GM19025 (cell line): ENCODE data around the gene EIF2AK2.

Source experiments
- ATAC-seq: cut with Tn5 transposase; IDR thresholded peaks from one replicate; pipeline ENCODE4 v1.9.1; 2021; ENCODE audit warnings: mild to moderate bottlenecking, low read depth, moderate library complexity; ENCODE audit not compliant: unreplicated experiment

The EIF2AK2 gene

GRCh38 chr2:37173741-37174140, 17.0 kb upstream of the EIF2AK2 start:
- no peak for ATAC-seq

DNA sequence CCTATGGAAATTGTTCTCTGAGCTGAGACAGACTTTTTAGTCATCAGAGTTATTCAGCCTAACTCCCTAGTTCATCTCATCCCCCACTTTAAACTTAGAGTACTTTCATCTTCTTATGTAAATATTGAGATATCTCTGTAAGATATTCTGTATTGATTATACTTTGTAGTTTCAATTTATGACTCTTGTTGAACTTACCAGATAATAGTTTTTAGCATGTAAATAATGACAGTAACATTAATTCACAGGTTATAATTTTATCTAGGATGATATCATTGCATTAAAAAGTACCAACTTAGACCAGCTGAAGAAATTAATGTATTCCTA, 14.8 kb upstream of the EIF2AK2 start:
- no peak for ATAC-seq

- no peak for ATAC-seq
Measured at GRCh38 chr2:37168217-37168981, 11.6 kb upstream of the EIF2AK2 start.

DNA sequence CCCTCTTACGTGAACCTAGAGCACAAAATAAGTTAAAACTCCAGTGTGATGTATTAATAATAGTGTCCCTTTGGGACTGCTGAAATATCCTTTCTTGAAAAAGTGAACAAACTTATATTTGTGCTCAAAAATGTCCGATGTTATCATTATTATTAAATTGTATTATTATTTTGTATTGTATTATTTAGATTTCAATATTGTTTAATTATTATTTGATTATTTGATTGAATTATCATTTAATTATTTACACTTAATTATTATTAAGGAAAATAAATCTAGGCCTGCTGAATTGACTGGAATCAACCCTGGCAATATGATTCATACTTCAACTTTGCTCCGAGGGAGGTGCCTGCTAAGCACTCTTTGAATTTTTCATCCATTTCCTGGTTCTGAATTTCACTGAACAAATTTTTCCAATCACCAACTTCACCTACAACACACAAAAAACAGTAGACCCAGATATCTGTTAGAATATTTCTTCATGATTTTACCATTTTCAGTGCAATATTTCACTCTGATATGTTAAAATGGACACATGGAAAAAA, 10.9 kb upstream of the EIF2AK2 start:
- no peak for ATAC-seq

GRCh38 chr2:37164757-37165156, 8.0 kb upstream of the EIF2AK2 start:
- ATAC-seq = no peak

DNA sequence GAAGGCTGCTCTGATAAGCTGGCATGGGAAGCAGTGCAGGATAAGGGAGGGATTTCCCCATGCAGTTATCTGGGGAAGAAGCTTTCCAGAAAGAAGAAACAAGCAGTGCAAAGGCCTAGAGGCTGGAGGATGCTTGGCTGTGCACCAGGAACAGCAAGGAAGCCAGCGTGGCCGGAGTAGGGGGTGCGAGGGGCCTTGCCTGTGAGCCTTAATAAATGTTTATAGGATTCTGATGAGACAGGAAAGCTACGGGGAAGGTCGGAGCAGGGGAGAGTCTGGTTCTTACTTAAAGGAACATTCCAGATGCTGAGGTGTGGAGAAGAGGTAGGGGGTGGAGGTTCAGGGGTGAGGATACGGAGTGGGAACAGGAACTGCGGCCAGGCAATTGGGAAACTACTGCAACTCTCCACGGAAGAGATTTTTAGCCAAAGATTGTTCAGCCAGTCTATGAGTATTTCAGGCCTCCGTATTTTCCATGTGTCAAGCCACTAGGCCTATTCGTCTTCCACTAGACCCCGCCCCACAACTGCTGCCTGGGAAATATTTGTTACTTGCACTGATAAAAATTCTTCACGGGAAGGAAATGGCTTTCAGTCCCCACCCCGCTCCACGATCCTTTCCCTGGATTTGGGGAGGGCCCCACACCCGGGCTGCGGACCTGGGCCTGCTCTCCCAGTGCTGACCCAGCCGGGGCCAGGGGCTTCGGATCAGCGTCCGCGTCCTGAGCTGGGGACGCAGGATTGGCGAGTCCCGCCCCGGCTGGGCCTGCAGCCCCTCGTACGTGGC, 516 bp downstream of the EIF2AK2 start:
- ATAC-seq = peak; percentile 31

- ATAC-seq = no peak
Measured at GRCh38 chr2:37154785-37155184, 2.0 kb downstream of the EIF2AK2 start.

DNA sequence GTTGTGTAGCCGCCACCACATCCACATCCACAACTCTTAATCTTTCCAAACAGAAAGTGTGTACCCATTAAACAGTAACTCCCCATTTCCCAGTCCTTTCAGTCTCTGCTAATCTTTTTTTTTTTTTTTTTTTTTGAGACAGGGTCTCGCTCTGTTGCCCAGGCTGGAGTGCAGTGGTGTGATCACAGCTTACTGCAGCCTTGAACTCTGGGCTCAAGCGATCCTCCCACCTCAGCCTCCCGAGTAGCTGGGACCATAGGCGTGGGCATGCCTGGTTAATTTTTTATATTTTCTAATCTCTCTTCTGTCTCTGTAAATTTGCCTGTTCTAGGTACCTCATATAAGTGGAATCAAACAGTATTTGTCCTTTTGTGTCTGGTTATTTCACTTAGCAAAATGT, 3.6 kb downstream of the EIF2AK2 start:
- no peak for ATAC-seq

GRCh38 chr2:37149626-37150322, 7.0 kb downstream of the EIF2AK2 start:
- ATAC-seq = no peak

DNA sequence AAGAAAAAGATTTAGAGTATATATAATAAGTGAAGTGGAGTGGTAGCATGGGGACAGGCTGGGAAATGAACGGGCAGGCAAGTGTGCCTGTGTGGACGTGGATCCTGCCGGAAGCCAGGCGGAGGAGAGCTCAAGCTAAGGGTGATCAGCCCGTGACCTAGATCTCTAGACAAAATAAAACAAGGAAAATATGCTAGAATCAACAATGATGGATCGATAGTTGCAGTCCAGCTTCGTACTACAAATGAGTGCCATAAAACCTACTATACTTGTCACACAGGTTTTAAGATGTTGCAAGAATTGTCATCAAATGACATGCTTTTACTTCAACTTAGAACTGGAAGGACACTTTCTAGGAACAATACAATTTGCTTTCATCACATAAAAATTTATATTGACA, 8.5 kb downstream of the EIF2AK2 start:
- ATAC-seq = no peak

DNA sequence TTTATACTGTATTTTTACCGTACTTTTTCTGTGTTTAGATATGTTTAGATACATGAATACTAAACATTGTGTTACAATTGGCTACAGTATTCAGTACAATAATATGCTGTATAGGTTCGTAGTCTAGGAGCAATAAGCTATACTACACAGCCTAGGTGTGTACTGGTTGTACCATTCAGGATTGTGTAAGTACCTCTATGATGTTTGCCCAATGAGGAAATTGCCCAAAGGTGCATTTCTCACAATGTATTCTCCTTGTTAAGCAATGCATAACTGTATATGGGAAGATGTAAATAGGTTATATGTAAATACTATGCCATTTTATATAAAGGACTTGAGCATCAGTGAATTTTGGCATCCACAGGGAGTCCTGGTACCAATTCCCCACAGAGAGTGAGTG, 10.7 kb downstream of the EIF2AK2 start:
- no peak for ATAC-seq

- ATAC-seq = no peak
Measured at GRCh38 chr2:37143974-37144373, 12.8 kb downstream of the EIF2AK2 start.

- no peak for ATAC-seq
Measured at GRCh38 chr2:37142546-37142945, 14.2 kb downstream of the EIF2AK2 start.

DNA sequence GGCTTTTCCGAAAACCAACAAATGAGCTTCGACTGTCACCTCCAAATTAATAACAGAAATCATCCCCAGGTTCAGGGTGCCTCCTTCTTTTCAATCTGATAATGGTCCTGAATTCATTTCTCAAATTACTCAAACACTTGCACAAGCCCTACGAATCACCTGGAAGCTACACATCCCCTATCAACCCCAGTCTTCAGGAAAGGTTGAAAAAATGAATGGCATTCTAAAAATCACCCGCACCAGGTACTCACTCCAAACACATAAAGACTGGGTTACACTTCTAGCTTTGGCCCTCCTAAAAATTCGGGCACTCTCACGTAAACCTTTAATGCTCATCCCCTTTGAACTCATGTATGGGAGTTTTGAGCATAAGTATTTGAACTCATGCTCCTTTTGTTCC, 23.9 kb downstream of the EIF2AK2 start:
- ATAC-seq = no peak

- ATAC-seq = no peak
Measured at GRCh38 chr2:37125416-37125815, 31.4 kb downstream of the EIF2AK2 start.

DNA sequence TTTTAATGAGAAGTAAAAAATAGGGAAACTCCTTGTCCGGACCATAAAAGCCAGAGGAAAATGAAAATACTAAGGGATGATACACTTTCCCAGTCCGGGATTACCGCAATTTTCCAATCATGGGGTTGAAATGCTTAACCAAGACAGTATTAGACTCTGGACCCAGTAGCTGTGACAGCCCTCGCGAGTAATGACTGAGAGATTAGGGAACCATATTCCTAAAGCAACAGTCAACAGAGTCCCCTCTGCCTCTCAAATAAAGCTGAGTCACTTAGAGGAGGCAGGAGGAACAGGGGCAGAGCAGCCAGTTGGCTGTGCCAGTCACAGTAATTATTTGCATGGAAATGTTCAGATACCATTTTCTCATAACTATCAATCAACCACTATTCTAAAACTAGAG, 37.6 kb downstream of the EIF2AK2 start:
- no peak for ATAC-seq

DNA sequence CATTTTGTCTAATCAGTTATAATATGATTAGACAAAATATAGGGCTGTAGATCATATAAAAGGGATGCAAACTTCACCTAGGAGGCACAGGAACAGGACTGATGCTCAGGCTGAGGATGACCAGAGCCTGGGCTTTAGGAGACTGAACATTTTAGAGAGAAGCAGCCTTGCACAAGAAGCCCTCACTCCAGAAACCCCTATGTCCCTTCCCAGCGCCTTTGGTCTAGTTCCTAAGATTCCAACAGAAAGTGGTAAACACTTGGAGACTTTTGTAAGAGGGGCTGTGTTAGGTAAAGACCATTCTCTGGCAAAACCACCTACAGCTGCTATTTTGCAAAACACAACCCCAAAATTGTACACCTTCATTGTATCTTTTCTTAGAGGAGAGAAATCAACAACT, 39.2 kb downstream of the EIF2AK2 start:
- ATAC-seq = no peak

DNA sequence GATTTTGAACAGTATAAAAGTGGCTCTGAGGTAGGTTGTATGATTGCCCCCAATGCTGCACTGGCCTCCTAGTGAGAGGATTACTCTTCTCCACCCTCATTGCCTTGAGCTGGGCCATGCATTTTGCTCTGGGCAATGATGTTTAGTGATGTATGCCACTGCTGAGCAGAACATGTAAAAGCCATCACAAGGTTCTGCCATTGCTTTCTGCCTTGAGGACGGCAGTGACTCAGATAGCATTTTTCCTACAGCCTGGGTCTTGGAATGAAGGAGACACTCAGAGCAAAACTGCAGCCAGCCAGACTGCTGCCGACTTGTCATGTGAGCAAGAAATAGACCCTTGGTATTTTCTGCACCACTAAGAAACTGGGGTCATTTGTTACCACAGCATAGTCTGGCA, 44.8 kb downstream of the EIF2AK2 start:
- ATAC-seq = no peak

DNA sequence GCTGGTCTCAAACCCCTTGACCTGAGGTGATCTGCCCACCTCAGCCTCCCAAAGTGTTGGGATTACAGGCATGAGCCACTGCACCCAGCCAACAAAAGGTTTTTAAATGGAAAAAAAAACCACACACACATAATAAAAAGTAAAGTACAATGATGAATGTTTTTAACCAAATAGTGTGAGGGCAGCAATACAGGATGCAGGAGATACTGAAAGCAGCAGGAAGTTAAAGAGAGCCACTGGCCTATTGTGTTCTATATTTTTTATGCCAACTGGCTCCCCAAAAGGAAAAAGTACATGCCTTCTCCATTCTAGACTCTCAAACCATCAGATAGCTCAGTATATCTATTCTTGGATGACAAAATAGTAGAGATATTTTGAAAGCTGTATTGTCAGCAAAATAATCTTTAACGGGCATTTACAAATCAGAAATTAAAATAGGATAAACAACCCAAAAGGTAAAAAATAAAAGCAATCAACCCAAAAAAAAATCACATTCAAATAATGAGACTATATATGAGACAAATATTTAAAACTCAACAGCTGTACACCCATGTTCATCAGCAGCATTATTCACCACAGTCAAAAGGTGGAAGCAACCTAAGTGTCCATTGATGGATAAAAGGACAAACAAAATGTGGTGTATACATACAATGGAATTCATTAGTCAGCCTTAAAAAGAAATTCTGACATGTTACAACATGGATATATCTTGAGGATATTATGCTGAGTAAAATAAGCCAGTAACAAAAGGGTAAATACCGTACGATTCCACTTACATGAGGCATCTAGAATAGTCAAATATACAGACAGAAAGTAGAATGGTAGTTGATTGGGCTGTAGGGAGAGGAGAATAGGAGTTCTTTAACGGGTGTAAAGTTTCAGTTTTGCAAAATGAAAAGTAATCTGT, 46.2 kb downstream of the EIF2AK2 start:
- no peak for ATAC-seq

- ATAC-seq = no peak
Measured at GRCh38 chr2:37109523-37109922, 47.3 kb downstream of the EIF2AK2 start.
